GM12878 (cell line): ENCODE results near the gene DMD. TPM values are rescaled to one million over a fixed set of nuclear protein-coding genes. Genes with fewer than 3 reads are reported as not detected.

Source experiments
- ATAC-seq: fragments of 200-7000 bp; cut with Tn5 transposase; 3 replicates; pipeline ENCODE4 v1.9.1; 2020; ENCODE audit warnings: mild to moderate bottlenecking, moderate library complexity
- BruUV-seq: library from RNA; stranded (reverse); fragments of 400-500 nt; replicated peaks from 2 replicates; lab custom pipeline; 2021; lab: Mats Ljungman, UMichigan
- CTCF ChIA-PET: fragments of 300-600 bp; sonication (Branson Sonifier 250); formaldehyde crosslinking; extraction: SDS; loops from one replicate; lab custom pipeline; 2021; ENCODE audit warnings: inconsistent platforms; lab: Yijun Ruan, JAX
- POLR2A ChIA-PET: fragments of 350-600 bp; formaldehyde crosslinking; extraction: SDS; loops from one replicate; lab custom pipeline; 2021; ENCODE audit warnings: inconsistent platforms; lab: Charles Lee
- RAD21 ChIA-PET: fragments of 300-600 bp; sonication (Branson Sonifier 250); formaldehyde crosslinking; loops from one replicate; lab custom pipeline; 2023; ENCODE audit warnings: antibody characterized with exemption; ENCODE audit not compliant: unreplicated experiment; lab: Charles Lee
- SMC1A ChIA-PET: fragments of 300-600 bp; sonication (Branson Sonifier 250); formaldehyde crosslinking; loops from one replicate; lab custom pipeline; 2023; ENCODE audit not compliant: unreplicated experiment, uncharacterized antibody; lab: Charles Lee
- DNase-seq: peaks from one replicate; pipeline ENCODE4 v3.0.0-alpha.2; 2011; ENCODE audit warnings: low read depth, low spot score
- FAIRE-seq: peaks from 3 replicates; lab custom pipeline; 2011; peaks lifted over from hg19 to GRCh38; lab: Jason Lieb, UNC
- H2AFZ ChIP-seq: 2 replicates; pipeline ENCODE4 v1.6.0; 2011; ENCODE audit warnings: low read depth, low read length, control low read depth; ENCODE audit not compliant: control insufficient read depth
- H3K27ac ChIP-seq: 2 replicates; pipeline ENCODE4 v1.5.1; 2011; ENCODE audit warnings: control low read depth; ENCODE audit not compliant: control insufficient read depth, insufficient read depth
- H3K27me3 ChIP-seq, 2 experiments: replicated peaks in 1 of 2; 2 replicates each; pipeline versions ENCODE4 v1.6.0 to v1.6.1; 2011; ENCODE audit warnings: low read length in 1 of 2; ENCODE audit not compliant: control insufficient read depth in 2 of 2, insufficient read depth in 2 of 2
- H3K36me3 ChIP-seq, 2 experiments: 2 replicates each; pipeline ENCODE4 v1.5.1; 2011; ENCODE audit warnings: low read length in 1 of 2; ENCODE audit not compliant: control insufficient read depth in 2 of 2, insufficient read depth in 2 of 2
- H3K4me1 ChIP-seq: 2 replicates; pipeline ENCODE4 v1.6.1; 2011; ENCODE audit warnings: mild to moderate bottlenecking, low read length, moderate library complexity, mixed read lengths; ENCODE audit not compliant: control insufficient read depth, insufficient read depth
- H3K4me2 ChIP-seq: 2 replicates; pipeline ENCODE4 v1.6.0; 2011; ENCODE audit warnings: control low read depth; ENCODE audit not compliant: control insufficient read depth, insufficient read depth
- H3K4me3 ChIP-seq: fragments of 200-600 bp; sonication (generic); 2 replicates; pipeline ENCODE4 v1.5.1; 2016
- H3K79me2 ChIP-seq: 2 replicates; pipeline ENCODE4 v1.6.0; 2011; ENCODE audit warnings: low read length; ENCODE audit not compliant: control insufficient read depth, insufficient read depth
- H3K9ac ChIP-seq: 2 replicates; pipeline ENCODE4 v1.8.0; 2011; ENCODE audit warnings: low read length, control low read depth, mixed read lengths; ENCODE audit not compliant: control insufficient read depth, insufficient read depth
- H3K9me3 ChIP-seq: replicated peaks from 3 replicates; pipeline ENCODE4 v1.5.1; 2011; ENCODE audit warnings: mild to moderate bottlenecking, low read length; ENCODE audit not compliant: control insufficient read depth, insufficient read depth
- H4K20me1 ChIP-seq: 2 replicates; pipeline ENCODE4 v1.6.0; 2011; ENCODE audit not compliant: control insufficient read depth, insufficient read depth
- BRCA1 ChIP-seq: IDR thresholded peaks from 2 replicates; pipeline ENCODE4 v1.6.1; 2011; ENCODE audit warnings: low read depth, low read length, improper control_type of control experiment
- CBFB ChIP-seq: IDR thresholded peaks from 2 replicates; pipeline ENCODE4 v1.6.1; 2016; ENCODE audit warnings: antibody characterized with exemption, low read depth
- CBX5 ChIP-seq: sonication (generic); IDR thresholded peaks from 2 replicates; pipeline ENCODE4 v1.6.1; 2016; ENCODE audit warnings: low read depth, moderate library complexity, mild to moderate bottlenecking, inconsistent platforms
- CREB1 ChIP-seq: IDR thresholded peaks from 2 replicates; pipeline ENCODE4 v1.6.1; 2012; ENCODE audit warnings: low read depth, mild to moderate bottlenecking, inconsistent platforms
- CREM ChIP-seq: IDR thresholded peaks from 2 replicates; pipeline ENCODE4 v1.6.1; 2014; ENCODE audit warnings: antibody characterized with exemption, low read depth
- GABPA ChIP-seq: IDR thresholded peaks from 2 replicates; pipeline ENCODE4 v1.6.1; 2014; ENCODE audit warnings: antibody characterized with exemption, low read depth, mild to moderate bottlenecking, inconsistent platforms
- NRF1 ChIP-seq: conservative IDR thresholded peaks from 2 replicates; pipeline ENCODE4 v1.6.1; 2011; ENCODE audit warnings: mild to moderate bottlenecking, low read depth, low read length, improper control_type of control experiment
- SMAD1 ChIP-seq: fragments of 450-650 bp; IDR thresholded peaks from 2 replicates; pipeline ENCODE4 v1.6.1; 2018; ENCODE audit warnings: mild to moderate bottlenecking, low read depth; ENCODE audit not compliant: partially characterized antibody
- WGBS: methylation state at CpG from one replicate; pipeline ENCODE4 v1.1.6; 2016; ENCODE audit warnings: low lambda C conversion rate; ENCODE audit not compliant: insufficient replicate concordance, insufficient coverage; ENCODE audit errors: missing lambda C conversion rate; 5-methylcytosine and 5-hydroxymethylcytosine counted together
- in situ Hi-C: fragments of 300-500 bp; cut with MboI; formaldehyde crosslinking; loops from 9 replicates; pipeline ENCODE4 v1.14.3; 2018; ENCODE audit warnings: mixed read lengths
- intact Hi-C: fragments of 100-400 bp; cut with micrococcal nuclease; formaldehyde crosslinking; loops from one replicate; pipeline ENCODE4 v1.14.2; 2022; ENCODE audit not compliant: unreplicated experiment
- polyA plus RNA-seq, 11 experiments: library from polyadenylated mRNA; depleted of rRNA in 4 of 11; unstranded in 6 of 11; stranded (reverse) in 5 of 11; fragments of >200 nt; fragmentation: Nextera tagmentation in 4 of 11; fragmentation: Illumina TruSeq in 1 of 11; extraction: Ambion mirVana in 4 of 11; extraction: Trizol in 1 of 11; gene quantifications; 1 replicate in 1 of 11; 2 replicates in 10 of 11; pipeline versions ENCODE4 v1.2.1 to v1.2.3, GENCODE V29; 2011 to 2016; ENCODE audit warnings: inconsistent platforms in 2 of 11, missing spikeins in 2 of 11, low read depth in 1 of 11
- total RNA-seq, 4 experiments: library from RNA; depleted of rRNA in 3 of 4; stranded (reverse); fragments of >200 nt in 3 of 4; fragmentation: Illumina TruSeq in 1 of 4; extraction: Trizol in 1 of 4; gene quantifications; 2 replicates each; pipeline versions ENCODE4 v1.2.1 to v1.2.3, GENCODE V29; 2013 to 2021
- TF ChIP-seq, protein P1 (sequence below): fragments of 450-650 bp; IDR thresholded peaks from 2 replicates; pipeline ENCODE4 v1.6.1; 2018; ENCODE audit warnings: mild to moderate bottlenecking, low read depth, moderate library complexity; ENCODE audit not compliant: partially characterized antibody
- TF ChIP-seq, protein P2 (sequence below): fragments of 450-650 bp; conservative IDR thresholded peaks from 2 replicates; pipeline ENCODE4 v1.6.1; 2017; ENCODE audit warnings: mild to moderate bottlenecking, moderate library complexity

Gene DMD
- total and polyA plus RNA-seq, 10 of the 15 experiments (the other 5 are each of a cell fraction or from before 2014, with no cell fraction given), result 1.4 to 24.3 (median 4.3) TPM

DNA sequence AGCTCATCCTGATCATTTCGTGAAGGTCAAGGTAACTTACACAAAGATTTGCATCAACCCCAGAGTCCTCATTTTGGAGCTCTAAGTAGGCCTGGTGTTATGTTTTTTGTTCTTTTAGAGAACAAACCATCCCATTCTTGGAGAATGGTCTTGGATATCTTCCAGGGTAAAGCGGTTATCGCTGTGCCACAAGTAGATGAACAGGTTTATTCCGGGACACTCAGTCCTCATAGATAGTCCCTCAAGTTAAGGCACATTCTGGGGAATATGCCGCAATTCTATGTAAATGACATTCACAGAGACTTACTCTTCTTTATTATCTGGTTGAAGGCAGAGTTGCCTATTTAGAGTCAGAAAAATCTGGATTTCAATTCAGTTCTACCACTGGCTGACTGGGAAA lies 2044.5 kb downstream of the DMD start:
- no peak for ATAC-seq
- no TSS peak for BruUV-seq
- POLR2A ChIA-PET, result no interaction called here
- H3K27ac ChIP-seq, result no peak overlapping the region
- no peak overlapping the region for H2AFZ ChIP-seq
- in situ Hi-C loops, result no loop called here
- TF ChIP-seq CREM, result no peak
- TF ChIP-seq, protein P1, sequence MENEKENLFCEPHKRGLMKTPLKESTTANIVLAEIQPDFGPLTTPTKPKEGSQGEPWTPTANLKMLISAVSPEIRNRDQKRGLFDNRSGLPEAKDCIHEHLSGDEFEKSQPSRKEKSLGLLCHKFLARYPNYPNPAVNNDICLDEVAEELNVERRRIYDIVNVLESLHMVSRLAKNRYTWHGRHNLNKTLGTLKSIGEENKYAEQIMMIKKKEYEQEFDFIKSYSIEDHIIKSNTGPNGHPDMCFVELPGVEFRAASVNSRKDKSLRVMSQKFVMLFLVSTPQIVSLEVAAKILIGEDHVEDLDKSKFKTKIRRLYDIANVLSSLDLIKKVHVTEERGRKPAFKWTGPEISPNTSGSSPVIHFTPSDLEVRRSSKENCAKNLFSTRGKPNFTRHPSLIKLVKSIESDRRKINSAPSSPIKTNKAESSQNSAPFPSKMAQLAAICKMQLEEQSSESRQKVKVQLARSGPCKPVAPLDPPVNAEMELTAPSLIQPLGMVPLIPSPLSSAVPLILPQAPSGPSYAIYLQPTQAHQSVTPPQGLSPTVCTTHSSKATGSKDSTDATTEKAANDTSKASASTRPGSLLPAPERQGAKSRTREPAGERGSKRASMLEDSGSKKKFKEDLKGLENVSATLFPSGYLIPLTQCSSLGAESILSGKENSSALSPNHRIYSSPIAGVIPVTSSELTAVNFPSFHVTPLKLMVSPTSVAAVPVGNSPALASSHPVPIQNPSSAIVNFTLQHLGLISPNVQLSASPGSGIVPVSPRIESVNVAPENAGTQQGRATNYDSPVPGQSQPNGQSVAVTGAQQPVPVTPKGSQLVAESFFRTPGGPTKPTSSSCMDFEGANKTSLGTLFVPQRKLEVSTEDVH, result no peak
- TF ChIP-seq, all 136 proteins: peak for 0
- ChIA-PET RAD21 (interaction anchor here (0.8 kb wide), 1 partner anchor 53 kb away, joined by 3 read pairs; no protein-coding TSS in a partner anchor), CTCF (interaction anchor here (2.0 to 2.7 kb wide), 3 partner anchors 12 to 128 kb away, joined by 6 to 12 read pairs (median 10); no protein-coding TSS in a partner anchor), SMC1A (interaction anchor here (1.0 to 2.0 kb wide), 6 partner anchors 9 to 128 kb away, joined by 3 to 8 read pairs (median 4); no protein-coding TSS in a partner anchor)
- no peaks in the 10 kb centered on the region for H4K20me1 ChIP-seq
- no peaks in the 10 kb centered on the region; the same call in 2 of the 3 replicates for H3K9me3 ChIP-seq
- no peak overlapping the region for H3K4me3 ChIP-seq
- intact Hi-C loops, result no loop called here
- H3K4me2 ChIP-seq, result no peak overlapping the region
- DNase-seq (no peak), FAIRE-seq (no peak)
- H3K27me3 ChIP-seq, result no peaks in the 10 kb centered on the region
- H3K9ac ChIP-seq, result no peak overlapping the region
- 68% methylated on average over 5 of the region's 5 CpGs for WGBS
- 0 out of 4 replicates have a peak, but pooled peaks cover 0 to 3% of the 10 kb centered on the region in 2 experiments for H3K36me3 ChIP-seq
- peaks cover 10% of the 10 kb centered on the region for H3K4me1 ChIP-seq
- H3K79me2 ChIP-seq, result no peaks in the 10 kb centered on the region

DNA sequence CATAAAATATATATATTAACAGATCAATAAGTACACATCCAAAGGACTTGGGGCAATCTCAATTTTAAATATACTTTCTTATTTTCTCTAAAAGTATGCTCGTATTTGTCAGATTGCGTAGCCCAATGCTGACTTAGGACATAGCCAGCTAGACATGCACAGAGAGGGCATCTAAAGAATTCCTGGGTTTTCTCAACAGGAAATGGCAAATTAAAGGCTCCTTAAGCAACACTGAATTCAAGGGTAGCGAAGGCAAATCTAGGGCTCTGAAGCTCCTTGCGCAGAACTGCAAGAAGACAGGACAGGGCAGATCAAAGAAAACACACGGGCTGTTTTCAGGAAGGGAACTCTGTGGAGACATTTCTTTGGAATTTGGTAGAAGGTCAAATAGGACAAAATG lies 2044.9 kb downstream of the DMD start:
- intact Hi-C loops (no loop called here), in situ Hi-C loops (no loop called here)
- WGBS, result 66% methylated on average over 5 of the region's 5 CpGs
- ChIA-PET SMC1A (interaction anchor here (1.0 to 2.0 kb wide), 6 partner anchors 10 to 128 kb away, joined by 3 to 8 read pairs (median 3); no protein-coding TSS in a partner anchor), RAD21 (no interaction called here), CTCF (interaction anchor here (1.1 to 2.3 kb wide), 3 partner anchors 11 to 127 kb away, joined by 3 to 10 read pairs (median 6); no protein-coding TSS in a partner anchor), POLR2A (no interaction called here)
- BruUV-seq, result no TSS peak
- ATAC-seq (no peak), FAIRE-seq (no peak), DNase-seq (no peak)
- H3K4me2 ChIP-seq, result no peak overlapping the region
- no peak overlapping the region for H3K4me3 ChIP-seq
- H3K27ac ChIP-seq, result no peak overlapping the region
- H3K79me2 ChIP-seq, result no peaks in the 10 kb centered on the region
- H3K27me3 ChIP-seq, result no peaks in the 10 kb centered on the region
- no peaks in the 10 kb centered on the region for H4K20me1 ChIP-seq
- H3K36me3 ChIP-seq, result 0 out of 4 replicates have a peak, but pooled peaks cover 0 to 3% of the 10 kb centered on the region in 2 experiments
- peaks cover 10% of the 10 kb centered on the region for H3K4me1 ChIP-seq
- no peaks in the 10 kb centered on the region; the same call in 2 of the 3 replicates for H3K9me3 ChIP-seq
- H2AFZ ChIP-seq, result no peak overlapping the region
- no peak overlapping the region for H3K9ac ChIP-seq
- TF ChIP-seq BRCA1 (no peak), CBFB (no peak), GABPA (no peak), CREB1 (no peak), CBX5 (no peak), NRF1 (no peak), SMAD1 (no peak)
- TF ChIP-seq, protein P2, sequence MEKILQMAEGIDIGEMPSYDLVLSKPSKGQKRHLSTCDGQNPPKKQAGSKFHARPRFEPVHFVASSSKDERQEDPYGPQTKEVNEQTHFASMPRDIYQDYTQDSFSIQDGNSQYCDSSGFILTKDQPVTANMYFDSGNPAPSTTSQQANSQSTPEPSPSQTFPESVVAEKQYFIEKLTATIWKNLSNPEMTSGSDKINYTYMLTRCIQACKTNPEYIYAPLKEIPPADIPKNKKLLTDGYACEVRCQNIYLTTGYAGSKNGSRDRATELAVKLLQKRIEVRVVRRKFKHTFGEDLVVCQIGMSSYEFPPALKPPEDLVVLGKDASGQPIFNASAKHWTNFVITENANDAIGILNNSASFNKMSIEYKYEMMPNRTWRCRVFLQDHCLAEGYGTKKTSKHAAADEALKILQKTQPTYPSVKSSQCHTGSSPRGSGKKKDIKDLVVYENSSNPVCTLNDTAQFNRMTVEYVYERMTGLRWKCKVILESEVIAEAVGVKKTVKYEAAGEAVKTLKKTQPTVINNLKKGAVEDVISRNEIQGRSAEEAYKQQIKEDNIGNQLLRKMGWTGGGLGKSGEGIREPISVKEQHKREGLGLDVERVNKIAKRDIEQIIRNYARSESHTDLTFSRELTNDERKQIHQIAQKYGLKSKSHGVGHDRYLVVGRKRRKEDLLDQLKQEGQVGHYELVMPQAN, result no peak
